Body of pancreas (tissue), 4 donors: ENCODE data around the gene SLC26A6. TPM values are rescaled to one million over a fixed set of nuclear protein-coding genes. Genes with fewer than 3 reads are reported as not detected.

Experiments used
- ATAC-seq: fragments of 150-250 bp; one replicate; pipeline ENCODE4 v1.9.1; 2016
- DNase-seq, 4 donors: peaks; one replicate each; pipeline ENCODE4 v3.0.0-alpha.2; 2019
- H3K27ac ChIP-seq, 4 donors: fragments of 200-600 bp; sonication (generic); 1 replicate in 3 of 4; 2 replicates in 1 of 4; pipeline versions ENCODE4 v1.5.1 to v1.6.1; 2016 to 2019; ENCODE audit warnings: mild to moderate bottlenecking in 1 of 4, mixed read lengths in 1 of 4, moderate library complexity in 1 of 4
- H3K27me3 ChIP-seq, 2 donors: fragments of 200-600 bp; sonication (generic); one replicate each; pipeline ENCODE4 v1.6.0; 2016; ENCODE audit warnings: mild to moderate bottlenecking in 1 of 2
- H3K36me3 ChIP-seq, 2 donors: fragments of 200-600 bp; sonication (generic); replicated peaks in 1 of 2; 2 replicates each; pipeline ENCODE4 v1.5.1; 2016; ENCODE audit warnings: low read depth in 2 of 2; ENCODE audit not compliant: insufficient read depth in 1 of 2
- H3K4me1 ChIP-seq: fragments of 200-600 bp; sonication (generic); one replicate; pipeline ENCODE4 v1.6.0; 2016
- H3K4me3 ChIP-seq, 2 donors: fragments of 200-600 bp; sonication (generic); 1 replicate in 1 of 2; 2 replicates in 1 of 2; pipeline ENCODE4 v1.5.1; 2016 to 2019
- H3K9me3 ChIP-seq, 3 donors: fragments of 200-600 bp; sonication (generic); 1 replicate in 2 of 3; 2 replicates in 1 of 3; pipeline ENCODE4 v1.5.1; 2016
- CTCF ChIP-seq, 7 experiments: fragments of 450-650 bp in 4 of 7; fragments of 200-600 bp in 3 of 7; sonication (generic) in 3 of 7; IDR thresholded peaks; one replicate each; pipeline ENCODE4 v1.5.1; 2016 to 2019; ENCODE audit warnings: antibody characterized with exemption in 7 of 7
- POLR2A ChIP-seq, 3 donors: fragments of 450-650 bp; IDR thresholded peaks; one replicate each; pipeline ENCODE4 v1.6.1; 2016; ENCODE audit warnings: antibody characterized with exemption in 3 of 3, mild to moderate bottlenecking in 2 of 3
- WGBS, 2 donors: methylation state at CpG; one replicate each; pipeline ENCODE4 v1.1.5; 2017; 5-methylcytosine and 5-hydroxymethylcytosine counted together
- intact Hi-C: fragments of 100-400 bp; cut with DNase I; formaldehyde crosslinking; loops from one replicate; pipeline ENCODE4 v1.15.1; 2023
- total RNA-seq, 2 donors: library from RNA; depleted of rRNA; stranded (reverse); fragments of >200 nt; gene quantifications; one replicate each; pipeline ENCODE4 v1.1.0, GENCODE V29; 2016

SLC26A6 gene
- total RNA-seq, 2 donors from 2014 or later = 17.8 to 35.0 TPM

GRCh38 chr3:48678566-48679380, 43.5 kb upstream of the SLC26A6 start:
- no peak for ATAC-seq
- H3K36me3 ChIP-seq = peaks cover 0 to 2% of the 10 kb centered on the region in 2 donors
- no peaks in the 10 kb centered on the region for H3K27me3 ChIP-seq
- DNase-seq = no peak
- no peak overlapping the region for H3K4me3 ChIP-seq
- intact Hi-C loops = no loop called here
- no peak overlapping the region for H3K27ac ChIP-seq
- no peaks in the 10 kb centered on the region for H3K9me3 ChIP-seq
- H3K4me1 ChIP-seq = peaks cover 9% of the 10 kb centered on the region
- TF ChIP-seq POLR2A (IDR thresholded peaks at IDR 0.05) (no peak), CTCF (IDR thresholded peaks at IDR 0.05) (no peak)
- WGBS, 2 donors = 92 to 94% methylated on average over 9 to 19 of the region's 24 CpGs

DNA sequence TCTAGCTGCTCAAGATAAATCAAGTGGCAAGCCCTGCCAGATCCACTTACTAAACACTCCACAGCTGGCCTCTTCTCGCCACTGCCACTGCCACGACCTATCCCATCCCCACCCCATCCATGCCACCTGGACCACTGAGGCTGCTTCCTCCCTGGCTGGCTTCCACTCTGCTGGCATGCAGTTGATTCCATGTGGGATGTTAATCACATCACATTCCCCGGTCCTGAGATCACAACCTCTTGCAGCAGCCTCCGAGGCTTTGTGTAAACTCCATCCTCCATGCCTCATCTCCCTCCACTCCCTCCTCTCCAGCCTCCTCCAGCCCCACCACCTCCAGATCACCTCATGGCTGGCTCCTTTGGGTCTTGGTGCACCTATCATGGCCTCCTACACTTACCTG, 42.8 kb upstream of the SLC26A6 start:
- Histone ChIP-seq H3K27ac (no peak overlapping the region), H3K4me3 (no peak overlapping the region), H3K9me3 (no peaks in the 10 kb centered on the region), H3K27me3 (no peaks in the 10 kb centered on the region), H3K4me1 (peaks cover 2% of the 10 kb centered on the region), H3K36me3 (peaks cover 0 to 2% of the 10 kb centered on the region in 2 donors)
- DNase-seq = no peak
- 62 to 76% methylated on average over 4 of the region's 4 CpGs for WGBS, 2 donors
- TF ChIP-seq CTCF (IDR thresholded peaks at IDR 0.05) (no peak), POLR2A (IDR thresholded peaks at IDR 0.05) (no peak)
- no peak for ATAC-seq
- intact Hi-C loops = no loop called here

DNA sequence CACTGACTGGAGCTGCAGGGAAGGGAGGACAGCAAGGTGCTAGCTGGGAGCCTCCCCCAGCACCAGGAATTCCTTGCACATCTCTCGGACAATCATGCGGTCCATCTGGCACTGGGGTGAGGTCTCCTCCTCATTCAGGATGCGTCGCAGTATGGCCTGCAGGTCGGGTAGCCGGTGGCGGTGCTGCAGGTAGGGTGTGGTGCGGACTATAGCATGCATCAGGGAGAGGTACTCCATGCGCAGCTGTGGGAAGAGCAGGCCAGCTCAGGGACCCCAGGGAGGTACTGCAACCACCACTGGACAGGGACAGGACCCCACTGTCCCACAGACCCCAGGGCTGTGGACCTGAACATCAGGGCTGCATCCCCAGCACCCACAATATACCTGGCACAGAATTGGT, 39.2 kb upstream of the SLC26A6 start:
- Histone ChIP-seq H3K27me3 (no peaks in the 10 kb centered on the region), H3K4me1 (no peaks in the 10 kb centered on the region), H3K9me3 (no peaks in the 10 kb centered on the region), H3K36me3 (peaks cover 0 to 2% of the 10 kb centered on the region in 2 donors), H3K27ac (no peak overlapping the region), H3K4me3 (no peak overlapping the region)
- no peak for DNase-seq
- no peak for TF ChIP-seq CTCF (IDR thresholded peaks at IDR 0.05)
- TF ChIP-seq POLR2A (IDR thresholded peaks at IDR 0.05) = no peak
- WGBS, 2 donors = 90 to 91% methylated on average over 8 to 9 of the region's 9 CpGs
- intact Hi-C loops = no loop called here
- ATAC-seq = no peak

DNA sequence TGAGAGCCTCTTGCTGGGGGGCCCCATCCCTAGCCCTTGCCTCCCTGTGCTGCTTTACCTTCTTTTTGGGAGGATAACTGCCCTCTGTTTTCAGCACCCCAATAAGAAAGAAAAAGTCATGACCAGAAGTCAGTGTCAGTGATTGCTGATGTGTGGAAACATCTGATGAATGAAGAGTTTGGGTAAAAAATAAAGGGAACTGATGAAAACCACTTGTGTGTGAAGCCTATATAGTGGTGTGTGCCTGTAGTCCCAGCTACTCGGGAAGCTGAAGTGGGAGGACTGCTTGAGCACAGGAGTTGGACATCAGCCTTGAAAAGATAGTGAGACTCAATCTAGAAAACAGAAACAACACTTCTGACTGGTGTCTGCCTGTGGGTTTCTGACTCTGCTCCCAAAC, 37.3 kb upstream of the SLC26A6 start:
- Histone ChIP-seq H3K4me1 (no peaks in the 10 kb centered on the region), H3K9me3 (no peaks in the 10 kb centered on the region), H3K27me3 (no peaks in the 10 kb centered on the region), H3K27ac (no peak overlapping the region), H3K4me3 (no peak overlapping the region), H3K36me3 (no peaks in the 10 kb centered on the region)
- TF ChIP-seq CTCF (IDR thresholded peaks at IDR 0.05) (no peak), POLR2A (IDR thresholded peaks at IDR 0.05) (no peak)
- DNase-seq (no peak), ATAC-seq (no peak)
- intact Hi-C loops = no loop called here
- 47 to 58% methylated on average over 1 of the region's 1 CpG for WGBS, 2 donors

DNA sequence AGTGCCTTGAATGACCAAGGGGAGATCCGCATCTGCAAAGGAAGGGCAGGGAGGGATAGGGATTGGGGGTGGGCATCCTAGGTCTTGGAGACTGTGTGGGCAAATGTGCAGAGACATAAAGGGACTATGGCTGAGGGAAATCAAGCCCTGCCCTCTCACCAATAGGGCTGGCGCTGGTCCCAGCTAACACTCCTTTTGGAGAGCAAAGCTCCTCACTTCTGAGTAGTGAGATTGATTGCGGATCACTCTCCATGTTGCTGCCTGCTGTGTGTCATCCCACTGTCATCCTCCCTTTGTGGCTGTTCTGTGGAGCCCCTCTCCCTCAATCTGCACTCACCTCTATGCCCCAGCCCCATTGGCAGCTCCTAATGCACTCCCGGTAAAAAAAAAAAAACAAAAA, 29.7 kb upstream of the SLC26A6 start:
- H3K27me3 ChIP-seq = peaks cover 0 to 14% of the 10 kb centered on the region in 2 donors
- no peaks in the 10 kb centered on the region for H3K36me3 ChIP-seq
- no peak for ATAC-seq
- intact Hi-C loops = no loop called here
- H3K9me3 ChIP-seq = no peaks in the 10 kb centered on the region
- TF ChIP-seq CTCF (IDR thresholded peaks at IDR 0.05) (no peak), POLR2A (IDR thresholded peaks at IDR 0.05) (no peak)
- 85 to 93% methylated on average over 4 of the region's 4 CpGs for WGBS, 2 donors
- H3K27ac ChIP-seq = no peak overlapping the region
- peaks cover 29% of the 10 kb centered on the region for H3K4me1 ChIP-seq
- no peak for DNase-seq
- no peak overlapping the region for H3K4me3 ChIP-seq
